C1 segment of cervical spinal cord (tissue), 14 donors: ENCODE data around the gene HMOX1.

Source experiments
- DNase-seq, 14 donors: peaks; one replicate each; lab custom pipeline; 2025; lab: John Stamatoyannopoulos, UW

The HMOX1 gene, protein sequence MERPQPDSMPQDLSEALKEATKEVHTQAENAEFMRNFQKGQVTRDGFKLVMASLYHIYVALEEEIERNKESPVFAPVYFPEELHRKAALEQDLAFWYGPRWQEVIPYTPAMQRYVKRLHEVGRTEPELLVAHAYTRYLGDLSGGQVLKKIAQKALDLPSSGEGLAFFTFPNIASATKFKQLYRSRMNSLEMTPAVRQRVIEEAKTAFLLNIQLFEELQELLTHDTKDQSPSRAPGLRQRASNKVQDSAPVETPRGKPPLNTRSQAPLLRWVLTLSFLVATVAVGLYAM

DNA sequence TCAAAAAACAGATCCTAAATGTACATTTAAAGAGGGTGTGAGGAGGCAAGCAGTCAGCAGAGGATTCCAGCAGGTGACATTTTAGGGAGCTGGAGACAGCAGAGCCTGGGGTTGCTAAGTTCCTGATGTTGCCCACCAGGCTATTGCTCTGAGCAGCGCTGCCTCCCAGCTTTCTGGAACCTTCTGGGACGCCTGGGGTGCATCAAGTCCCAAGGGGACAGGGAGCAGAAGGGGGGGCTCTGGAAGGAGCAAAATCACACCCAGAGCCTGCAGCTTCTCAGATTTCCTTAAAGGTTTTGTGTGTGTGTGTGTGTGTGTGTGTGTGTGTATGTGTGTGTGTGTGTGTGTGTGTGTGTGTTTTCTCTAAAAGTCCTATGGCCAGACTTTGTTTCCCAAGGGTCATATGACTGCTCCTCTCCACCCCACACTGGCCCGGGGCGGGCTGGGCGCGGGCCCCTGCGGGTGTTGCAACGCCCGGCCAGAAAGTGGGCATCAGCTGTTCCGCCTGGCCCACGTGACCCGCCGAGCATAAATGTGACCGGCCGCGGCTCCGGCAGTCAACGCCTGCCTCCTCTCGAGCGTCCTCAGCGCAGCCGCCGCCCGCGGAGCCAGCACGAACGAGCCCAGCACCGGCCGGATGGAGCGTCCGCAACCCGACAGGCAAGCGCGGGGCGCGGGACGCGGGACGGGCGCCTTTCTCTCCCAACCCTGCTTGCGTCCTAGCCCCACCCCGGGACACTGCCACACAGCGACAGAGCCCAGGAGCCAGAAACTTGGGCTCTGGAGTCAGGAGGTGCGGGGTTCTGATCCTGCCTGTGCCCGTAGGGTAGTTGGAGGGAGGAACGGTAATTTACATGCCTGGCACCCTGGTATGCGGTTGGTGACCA is at the start of gene HMOX1:
TSS of gene HMOX1 (plus strand) at position 560 of the 887 bp plus-strand sequence. CDS start at position 638, 78 bp downstream.
- peak; percentile 15 to 88 (median 76) for DNase-seq

DNA sequence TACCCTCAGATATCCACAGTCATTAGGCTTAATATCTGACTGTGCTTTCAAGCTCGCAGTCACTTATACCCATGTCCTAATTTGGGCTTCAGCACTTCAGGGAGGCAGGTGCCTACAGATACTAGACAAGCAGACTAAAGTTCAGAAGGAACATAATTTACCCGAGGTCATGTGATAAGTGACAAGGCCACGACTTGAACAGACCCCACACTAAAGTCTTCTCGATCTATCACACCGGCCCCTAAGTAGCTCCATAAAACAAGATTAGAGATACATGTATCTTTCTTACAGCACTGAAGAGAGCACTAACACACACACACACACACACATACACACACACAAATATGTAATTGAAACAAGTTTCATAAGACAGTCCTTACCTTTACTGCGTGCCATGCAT is 48.6 kb upstream of the HMOX1 start:
- no peak for DNase-seq

DNA sequence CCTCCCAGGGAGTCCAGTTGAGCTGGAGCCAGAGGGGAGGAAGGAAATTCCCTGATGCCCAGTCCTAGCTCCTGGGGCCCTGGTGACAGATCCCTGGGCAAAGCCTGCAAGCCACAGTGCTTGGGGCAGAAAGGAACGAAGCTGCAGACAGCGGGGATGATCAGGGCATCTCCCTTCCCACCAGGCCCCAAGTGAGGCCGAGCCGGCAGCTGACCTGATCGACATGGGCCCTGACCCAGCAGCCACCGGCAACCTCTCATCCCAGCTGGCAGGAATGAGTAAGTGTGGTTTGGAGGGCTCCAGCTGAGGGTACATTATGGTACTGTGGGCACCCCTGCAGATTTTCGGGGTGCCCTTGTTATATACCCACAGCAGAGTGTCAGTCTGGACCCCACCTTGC is 47.7 kb upstream of the HMOX1 start:
- DNase-seq, result no peak

DNA sequence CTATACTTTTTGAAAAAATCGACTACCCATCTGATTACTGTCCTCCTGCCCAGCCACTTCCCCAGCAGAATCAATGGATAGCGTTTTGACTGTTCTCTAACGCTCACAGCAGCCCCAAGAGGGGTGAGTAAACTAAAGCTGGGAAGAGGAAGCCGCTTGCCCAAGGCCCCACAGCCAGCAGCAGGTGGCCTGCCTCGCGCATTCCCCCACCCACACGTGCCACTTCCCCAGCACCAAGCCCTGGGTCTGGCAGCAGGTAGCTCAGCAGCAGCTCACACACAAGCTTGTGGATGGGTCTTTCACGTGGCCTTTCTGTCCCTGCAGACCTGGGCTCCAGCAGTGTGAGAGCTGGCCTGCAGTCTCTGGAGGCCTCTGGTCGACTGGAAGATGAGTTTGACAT is 46.9 kb upstream of the HMOX1 start:
- DNase-seq, result no peak

DNA sequence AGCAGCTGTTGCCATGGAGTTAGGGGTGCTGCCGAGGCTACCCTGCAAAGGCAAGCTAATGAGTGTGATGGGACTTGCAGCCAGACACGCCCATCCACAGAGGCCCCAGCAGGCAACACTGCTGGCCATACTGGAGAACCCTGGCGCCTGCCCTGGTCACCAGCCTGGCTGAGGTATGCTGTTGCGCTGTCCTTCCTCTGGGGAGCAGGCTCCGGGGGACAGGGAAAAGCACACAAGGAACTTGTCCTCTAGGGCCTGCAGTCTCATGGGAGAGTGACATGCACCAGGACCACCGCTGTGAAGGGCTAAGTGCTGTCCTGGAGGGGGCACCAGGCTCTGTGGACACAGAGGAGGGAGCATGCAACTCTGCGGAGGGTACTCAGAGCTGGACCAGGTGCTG is 45.4 kb upstream of the HMOX1 start:
- DNase-seq, result no peak

DNA sequence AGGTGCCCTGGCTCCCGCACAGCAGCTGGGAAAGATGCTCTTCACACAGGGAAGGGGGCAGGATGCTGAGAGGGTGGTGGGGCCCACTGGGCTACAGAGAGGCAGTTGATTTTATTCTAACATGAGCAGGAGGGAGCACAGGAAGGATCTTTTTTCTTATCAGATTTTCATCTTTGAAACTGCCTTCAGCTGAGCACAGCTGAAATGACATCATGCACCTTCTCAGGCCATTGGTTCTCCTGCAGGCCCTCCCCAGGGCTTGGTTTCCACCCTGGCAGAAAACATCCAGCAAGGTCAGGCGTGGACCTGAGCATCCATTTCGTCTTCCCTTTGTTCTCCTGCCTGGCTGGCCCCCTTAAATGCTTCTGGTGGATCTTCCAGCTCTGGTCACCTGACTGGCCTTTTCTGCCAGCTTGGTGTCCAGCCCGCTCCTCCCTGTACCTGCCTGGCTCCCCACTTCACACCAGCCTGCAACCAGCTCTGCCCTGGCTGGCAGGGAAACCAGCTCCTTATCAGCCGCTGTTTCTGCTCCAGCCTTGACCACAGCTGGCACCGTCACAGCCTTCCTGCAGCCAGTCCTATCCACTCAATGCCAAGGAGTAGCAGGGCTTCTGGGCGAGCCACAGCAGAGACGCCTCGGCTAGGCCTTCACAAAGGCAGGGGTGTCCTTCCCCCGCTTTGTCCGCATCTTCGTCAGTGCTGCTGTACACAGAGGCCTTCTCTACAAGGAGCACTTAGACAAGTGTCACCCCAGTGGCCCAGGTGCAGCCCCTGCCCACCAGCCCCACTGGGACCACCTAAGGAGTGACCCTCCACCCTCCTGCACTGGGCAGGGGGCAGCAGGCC is 44.7 kb upstream of the HMOX1 start:
- DNase-seq, result no peak

DNA sequence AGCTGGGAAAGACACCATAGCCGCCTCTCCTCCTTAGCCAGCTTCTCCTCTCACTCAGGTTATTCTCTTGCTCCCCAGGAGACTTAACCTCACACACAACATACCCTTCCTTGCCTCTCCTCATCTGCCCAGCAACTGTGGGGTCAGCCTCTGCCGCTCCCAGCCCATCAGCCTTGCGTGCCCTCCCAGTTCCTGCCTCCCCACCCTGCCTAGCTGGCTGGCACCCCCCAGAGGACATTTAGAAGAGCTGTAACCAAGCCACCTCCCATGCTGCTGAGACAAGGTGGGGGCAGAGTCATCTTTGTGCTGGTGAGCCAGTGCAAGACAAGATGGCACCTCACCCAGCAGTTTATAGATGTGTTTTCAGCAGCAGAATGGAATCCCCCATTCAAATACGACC is 43.0 kb upstream of the HMOX1 start:
- no peak for DNase-seq

DNA sequence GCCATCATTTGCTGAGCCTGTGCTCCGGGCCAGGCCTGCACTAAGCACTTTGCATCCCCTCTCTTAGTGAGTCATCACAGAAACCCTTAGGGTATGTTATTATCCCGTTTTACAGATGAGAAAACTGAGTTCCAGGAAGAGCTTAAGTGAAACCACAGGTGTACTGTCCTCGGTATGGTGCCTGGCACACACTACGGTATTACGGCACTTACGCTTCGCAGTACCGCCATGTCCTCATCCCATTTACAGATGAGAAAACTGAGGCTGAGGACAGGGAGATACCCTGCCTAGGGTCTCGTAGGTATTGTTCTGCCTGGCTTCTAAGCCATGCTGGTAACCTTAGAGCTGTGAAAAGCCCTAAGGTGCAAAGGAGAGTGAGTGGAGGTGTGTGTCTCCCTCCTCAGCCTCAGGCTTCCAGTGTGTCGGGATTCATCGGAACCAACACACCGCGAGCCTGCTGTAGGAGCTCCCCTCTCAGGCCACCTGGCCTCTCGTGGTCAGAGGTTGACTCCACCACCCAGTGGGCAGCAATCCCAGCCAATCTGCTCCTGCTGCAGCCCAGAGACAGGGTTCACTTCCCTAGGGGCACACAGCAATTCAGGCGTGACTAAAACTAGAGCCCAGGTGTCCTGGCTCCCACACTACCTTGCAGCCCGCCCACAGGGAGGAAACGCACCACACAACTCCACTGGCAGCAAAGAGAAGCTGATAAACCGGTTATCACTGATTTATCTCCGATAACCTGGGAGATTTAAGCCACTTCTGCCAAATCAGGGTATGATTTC is 39.6 kb upstream of the HMOX1 start:
- no peak for DNase-seq

DNA sequence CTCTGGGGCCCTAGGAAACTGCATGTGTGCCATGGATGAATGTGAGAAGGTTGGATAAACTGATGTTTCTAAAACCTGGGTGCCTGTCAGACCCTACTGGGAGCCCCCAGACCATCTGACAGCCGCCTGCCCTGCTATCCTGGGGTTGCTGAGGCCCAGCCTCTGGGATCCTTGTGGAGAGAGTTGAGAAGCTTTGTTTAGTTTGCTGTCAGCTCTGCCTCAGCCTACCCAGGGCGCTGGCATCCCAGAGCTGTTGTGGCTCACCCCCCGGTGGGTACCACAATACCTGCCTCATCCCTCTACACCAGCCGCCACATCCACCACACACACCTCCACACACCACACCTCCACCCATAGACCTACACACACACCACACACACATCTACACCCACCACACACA is 38.5 kb upstream of the HMOX1 start:
- DNase-seq, result no peak

DNA sequence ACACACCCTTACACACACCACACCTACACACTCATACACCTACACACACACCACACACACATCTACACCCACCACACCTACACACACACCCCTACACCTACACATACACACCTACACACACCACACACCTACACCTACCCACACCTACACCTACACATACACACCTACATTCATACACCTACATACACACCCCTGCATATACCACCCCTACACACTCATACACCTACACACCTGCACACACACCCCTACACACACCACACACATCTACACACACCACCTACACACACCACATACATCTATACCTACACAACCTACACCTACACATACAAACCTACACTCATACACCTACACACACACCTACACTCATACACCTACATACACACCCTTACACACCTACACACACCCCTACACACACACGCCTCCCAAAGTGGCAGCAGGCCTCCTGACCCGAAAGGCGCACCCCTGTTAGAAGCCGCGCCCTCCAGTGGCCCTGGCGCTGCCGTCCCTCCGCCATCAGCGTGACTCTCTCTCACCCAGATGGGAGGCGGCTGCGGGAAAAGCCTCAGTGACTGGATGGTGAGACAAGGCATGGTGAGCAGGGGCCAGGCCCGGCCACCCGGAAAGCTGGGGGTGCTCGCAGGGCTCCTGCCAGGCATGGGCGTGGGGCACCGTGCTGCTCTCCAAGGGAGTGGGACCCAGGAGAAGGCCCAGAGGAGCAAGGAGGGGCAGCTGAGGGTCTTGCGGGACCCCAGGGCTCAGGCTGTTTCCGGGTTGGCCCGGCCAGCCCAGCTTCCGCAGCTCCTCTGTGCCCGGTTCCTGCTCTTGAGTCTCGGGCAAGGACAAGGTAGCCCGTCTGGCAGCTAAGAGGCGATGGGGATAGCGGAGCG is 37.0 kb upstream of the HMOX1 start:
- DNase-seq, result no peak

DNA sequence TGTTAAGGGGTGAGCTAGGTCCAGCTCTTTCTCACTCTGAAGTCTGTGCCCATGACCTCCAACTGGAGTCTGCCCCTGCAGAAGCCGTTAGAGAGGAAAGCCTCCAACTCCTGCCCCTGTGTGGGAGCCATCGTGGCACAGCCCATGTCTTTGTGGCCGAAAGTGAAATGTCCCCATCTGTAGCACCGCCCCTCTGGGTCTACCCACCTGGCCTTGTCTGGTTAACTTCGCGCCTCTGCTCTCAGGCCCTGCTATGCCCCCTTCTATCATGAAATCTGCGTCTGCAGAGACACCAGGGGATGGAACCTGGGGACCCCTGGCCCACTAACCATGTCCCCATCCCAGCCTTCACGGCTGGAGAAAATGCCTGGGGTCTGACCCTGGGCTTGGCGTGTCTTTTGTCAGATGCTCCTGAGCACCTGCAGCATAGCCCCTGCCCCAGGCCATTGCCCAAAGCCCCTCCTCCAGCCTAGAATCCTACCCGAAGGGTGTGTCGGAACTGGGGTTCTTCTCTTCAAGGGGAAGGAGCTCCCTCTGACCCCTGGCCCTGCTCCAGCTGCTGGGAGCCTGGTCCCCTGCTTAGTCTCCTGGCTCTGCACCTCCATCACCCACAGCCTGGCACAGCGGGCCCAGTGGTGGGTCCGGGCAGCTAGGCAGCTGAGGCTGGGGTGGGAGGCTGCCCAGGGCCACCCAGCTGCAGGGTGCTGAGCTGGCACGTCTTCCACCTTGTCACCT is 35.8 kb upstream of the HMOX1 start:
- no peak for DNase-seq

DNA sequence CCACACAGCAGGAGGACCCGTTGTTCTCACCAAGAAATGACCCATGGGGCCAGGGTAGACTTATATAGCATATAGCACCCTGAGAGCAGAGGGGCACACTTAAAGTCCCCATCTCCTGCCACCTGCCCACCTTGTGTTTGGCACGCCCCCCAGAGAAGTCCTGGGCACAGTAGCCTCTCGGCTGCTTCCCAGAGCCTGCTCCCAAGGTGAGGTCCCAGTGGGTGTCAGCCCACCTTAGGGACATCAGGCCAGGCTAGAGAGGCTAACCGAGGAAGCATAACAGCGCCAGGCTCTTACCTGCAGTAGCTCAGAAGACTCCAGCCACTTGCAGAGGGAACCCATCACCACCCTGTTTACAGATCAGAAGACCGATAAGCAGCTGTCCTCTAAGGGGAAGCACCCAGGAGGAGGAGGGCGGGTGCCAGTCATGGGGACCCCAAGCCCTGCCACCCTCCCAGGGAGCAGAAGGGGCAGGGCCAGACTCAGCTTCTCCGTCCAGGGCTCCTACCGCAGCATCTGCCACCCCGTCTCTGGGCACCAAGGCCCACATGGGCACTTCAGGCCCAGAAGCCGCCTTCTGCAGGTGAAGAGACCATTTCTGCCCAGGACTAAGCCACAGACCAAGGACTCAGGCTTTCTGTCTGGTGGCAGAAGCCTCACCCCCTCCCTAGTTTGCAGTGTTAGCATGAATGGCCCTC is 34.9 kb upstream of the HMOX1 start:
- DNase-seq, result no peak

DNA sequence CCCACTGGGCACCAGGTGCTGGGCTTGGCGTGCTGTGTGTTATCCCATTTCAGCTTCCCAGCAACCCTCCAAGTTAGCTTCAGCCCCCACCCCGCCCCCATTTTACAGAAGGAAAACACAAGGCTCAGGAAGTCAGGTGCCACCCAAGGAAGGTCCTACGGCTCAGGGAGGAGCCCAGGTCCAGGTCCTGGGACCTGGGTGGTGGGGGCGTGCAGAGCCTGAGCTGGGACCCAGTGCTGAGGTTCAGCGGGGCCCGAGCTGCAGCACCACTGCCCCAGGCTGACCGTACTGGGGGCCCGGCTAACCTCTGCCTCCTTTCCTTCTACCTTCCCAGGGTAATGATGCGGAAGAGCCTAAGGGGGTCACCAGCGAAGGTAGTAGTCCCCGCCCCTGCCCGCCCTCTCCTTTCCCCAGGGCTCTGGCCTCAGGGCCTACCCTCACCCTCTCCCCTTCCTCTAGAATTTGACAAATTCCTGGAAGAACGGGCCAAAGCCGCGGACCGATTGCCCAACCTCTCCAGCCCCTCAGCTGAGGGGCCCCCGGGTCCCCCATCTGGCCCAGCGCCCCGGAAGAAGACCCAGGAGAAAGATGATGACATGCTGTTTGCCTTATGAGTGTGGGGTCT is 34.2 kb upstream of the HMOX1 start:
- no peak for DNase-seq

DNA sequence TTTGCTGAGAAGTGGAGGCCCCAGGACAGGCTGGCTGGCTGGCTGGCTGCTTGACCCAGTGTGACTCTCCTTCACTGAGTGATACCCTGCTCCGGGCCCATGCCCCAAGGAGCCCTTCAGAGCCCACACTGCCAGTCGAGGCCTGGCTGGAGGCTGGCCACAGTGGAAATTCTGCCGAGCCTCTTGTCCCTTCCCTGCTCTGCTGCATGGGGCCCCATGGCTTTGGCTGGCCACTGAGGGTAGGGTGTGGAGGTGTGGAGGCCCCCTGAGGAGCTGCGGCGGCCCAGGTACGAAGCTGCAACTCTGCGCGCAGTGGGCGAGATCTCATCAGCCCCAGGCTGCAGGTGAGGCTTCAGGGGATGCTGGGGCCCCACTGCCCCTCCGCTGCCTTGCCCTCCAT is 33.4 kb upstream of the HMOX1 start:
- DNase-seq, result no peak

DNA sequence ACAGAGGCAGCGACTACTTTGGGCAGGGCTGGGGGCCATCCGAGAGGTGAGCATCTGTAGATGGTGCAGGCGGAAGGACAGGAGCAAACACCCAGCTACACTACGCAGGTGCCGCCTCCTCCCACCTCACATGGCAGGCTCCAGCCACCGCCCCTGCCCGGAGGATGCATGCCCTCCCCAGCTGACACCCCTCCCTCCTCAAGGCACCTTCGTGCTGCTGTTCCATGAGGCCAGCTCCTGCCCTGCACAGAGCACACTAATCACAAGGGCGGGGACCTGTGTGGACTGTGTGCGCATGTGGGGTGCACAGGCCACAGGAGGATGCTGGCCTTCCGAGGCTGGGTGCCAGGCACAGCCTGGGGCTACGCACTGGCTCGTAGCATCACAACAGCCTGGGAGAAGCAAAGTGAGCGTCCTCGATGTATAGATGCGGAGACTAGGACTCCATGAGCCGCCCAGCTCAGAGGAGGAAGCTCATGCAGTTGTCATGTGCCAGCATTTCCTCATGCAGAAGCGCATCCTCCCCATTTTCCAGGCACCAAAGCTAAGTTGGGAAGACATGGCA is 32.8 kb upstream of the HMOX1 start:
- DNase-seq, result no peak

DNA sequence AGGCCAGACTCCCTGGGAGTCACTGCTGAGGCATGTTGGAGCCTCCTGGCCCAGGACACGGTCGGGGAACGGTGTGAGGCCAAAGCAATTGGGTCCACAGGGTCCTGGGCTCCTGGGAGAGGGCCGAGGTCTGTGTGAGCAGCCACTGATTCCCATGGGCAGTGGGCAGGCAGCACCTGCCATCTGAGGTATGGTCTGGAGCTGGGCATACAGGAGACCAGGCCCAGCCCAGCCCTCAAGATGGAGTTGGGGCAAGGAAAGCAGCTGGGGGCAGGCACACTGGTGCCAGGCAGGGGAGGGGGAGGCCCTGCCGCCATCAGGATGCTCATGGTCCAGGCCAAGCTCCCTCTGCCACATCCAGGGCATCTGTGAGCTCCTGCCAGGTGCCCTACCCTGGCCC is 32.2 kb upstream of the HMOX1 start:
- no peak for DNase-seq

DNA sequence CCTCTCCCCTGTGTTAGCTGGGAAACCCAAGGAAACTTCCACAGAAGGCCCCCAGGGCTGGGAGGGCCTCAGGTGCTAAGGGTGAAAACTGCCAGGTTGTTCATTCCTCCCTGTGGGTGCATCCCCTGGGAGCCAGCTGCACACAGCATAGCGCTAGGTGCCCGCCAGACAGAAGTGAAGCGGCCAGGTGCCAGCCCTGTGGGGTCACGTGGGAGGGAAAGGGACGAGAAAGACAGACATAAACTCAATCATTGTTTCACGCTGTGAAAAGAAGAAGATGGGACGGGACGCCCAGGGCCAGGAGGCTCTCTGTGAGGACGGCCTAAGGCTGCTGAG is 31.6 kb upstream of the HMOX1 start:
- DNase-seq, result no peak
